ENCODE results near the gene GARIN1A.

GRCh38 chr7:128665057-128665456 is 7.0 kb upstream of the GARIN1A start:
- TF ChIP-seq POLR2A (IDR thresholded peaks at IDR 0.05; ENCODE audit: low read length), result no peak
- no peak for TF ChIP-seq GATA1 (IDR thresholded peaks at IDR 0.05; ENCODE audit: low read depth, low read length)

All from erythroblast (primary cell).